GM12878 (cell line): ENCODE data around the gene NAT9. TPM values are rescaled to one million over a fixed set of nuclear protein-coding genes. Genes with fewer than 3 reads are reported as not detected.

Experiments
- ATAC-seq: fragments of 200-7000 bp; cut with Tn5 transposase; 3 replicates; pipeline ENCODE4 v1.9.1; 2020; ENCODE audit warnings: mild to moderate bottlenecking, moderate library complexity
- BruUV-seq: library from RNA; stranded (reverse); fragments of 400-500 nt; replicated peaks from 2 replicates; lab custom pipeline; 2021; lab: Mats Ljungman, UMichigan
- CTCF ChIA-PET: fragments of 300-600 bp; sonication (Branson Sonifier 250); formaldehyde crosslinking; extraction: SDS; loops from one replicate; lab custom pipeline; 2021; ENCODE audit warnings: inconsistent platforms; lab: Yijun Ruan, JAX
- POLR2A ChIA-PET: fragments of 350-600 bp; formaldehyde crosslinking; extraction: SDS; loops from one replicate; lab custom pipeline; 2021; ENCODE audit warnings: inconsistent platforms; lab: Charles Lee
- RAD21 ChIA-PET: fragments of 300-600 bp; sonication (Branson Sonifier 250); formaldehyde crosslinking; loops from one replicate; lab custom pipeline; 2023; ENCODE audit warnings: antibody characterized with exemption; ENCODE audit not compliant: unreplicated experiment; lab: Charles Lee
- SMC1A ChIA-PET: fragments of 300-600 bp; sonication (Branson Sonifier 250); formaldehyde crosslinking; loops from one replicate; lab custom pipeline; 2023; ENCODE audit not compliant: unreplicated experiment, uncharacterized antibody; lab: Charles Lee
- DNase-seq: peaks from one replicate; pipeline ENCODE4 v3.0.0-alpha.2; 2011; ENCODE audit warnings: low read depth, low spot score
- FAIRE-seq: peaks from 3 replicates; lab custom pipeline; 2011; peaks lifted over from hg19 to GRCh38; lab: Jason Lieb, UNC
- H2AFZ ChIP-seq: 2 replicates; pipeline ENCODE4 v1.6.0; 2011; ENCODE audit warnings: low read depth, low read length, control low read depth; ENCODE audit not compliant: control insufficient read depth
- H3K27ac ChIP-seq: 2 replicates; pipeline ENCODE4 v1.5.1; 2011; ENCODE audit warnings: control low read depth; ENCODE audit not compliant: control insufficient read depth, insufficient read depth
- H3K27me3 ChIP-seq, 2 experiments: replicated peaks in 1 of 2; 2 replicates each; pipeline versions ENCODE4 v1.6.0 to v1.6.1; 2011; ENCODE audit warnings: low read length in 1 of 2; ENCODE audit not compliant: control insufficient read depth in 2 of 2, insufficient read depth in 2 of 2
- H3K36me3 ChIP-seq, 2 experiments: 2 replicates each; pipeline ENCODE4 v1.5.1; 2011; ENCODE audit warnings: low read length in 1 of 2; ENCODE audit not compliant: control insufficient read depth in 2 of 2, insufficient read depth in 2 of 2
- H3K4me1 ChIP-seq: 2 replicates; pipeline ENCODE4 v1.6.1; 2011; ENCODE audit warnings: mild to moderate bottlenecking, low read length, moderate library complexity, mixed read lengths; ENCODE audit not compliant: control insufficient read depth, insufficient read depth
- H3K4me2 ChIP-seq: 2 replicates; pipeline ENCODE4 v1.6.0; 2011; ENCODE audit warnings: control low read depth; ENCODE audit not compliant: control insufficient read depth, insufficient read depth
- H3K4me3 ChIP-seq: fragments of 200-600 bp; sonication (generic); 2 replicates; pipeline ENCODE4 v1.5.1; 2016
- H3K79me2 ChIP-seq: 2 replicates; pipeline ENCODE4 v1.6.0; 2011; ENCODE audit warnings: low read length; ENCODE audit not compliant: control insufficient read depth, insufficient read depth
- H3K9ac ChIP-seq: 2 replicates; pipeline ENCODE4 v1.8.0; 2011; ENCODE audit warnings: low read length, control low read depth, mixed read lengths; ENCODE audit not compliant: control insufficient read depth, insufficient read depth
- H3K9me3 ChIP-seq: replicated peaks from 3 replicates; pipeline ENCODE4 v1.5.1; 2011; ENCODE audit warnings: mild to moderate bottlenecking, low read length; ENCODE audit not compliant: control insufficient read depth, insufficient read depth
- H4K20me1 ChIP-seq: 2 replicates; pipeline ENCODE4 v1.6.0; 2011; ENCODE audit not compliant: control insufficient read depth, insufficient read depth
- MEF2B ChIP-seq: fragments of 450-650 bp; IDR thresholded peaks from 2 replicates; pipeline ENCODE4 v1.6.1; 2018; ENCODE audit warnings: mild to moderate bottlenecking, moderate library complexity; ENCODE audit not compliant: partially characterized antibody, poor library complexity, severe bottlenecking
- PKNOX1 ChIP-seq: fragments of 450-650 bp; IDR thresholded peaks from 2 replicates; pipeline ENCODE4 v1.6.1; 2016; ENCODE audit warnings: mild to moderate bottlenecking
- POU2F2 ChIP-seq: IDR thresholded peaks from 3 replicates; pipeline ENCODE4 v1.6.1; 2011; ENCODE audit warnings: low read depth, mild to moderate bottlenecking, low read length, borderline replicate concordance
- WGBS: methylation state at CpG from one replicate; pipeline ENCODE4 v1.1.6; 2016; ENCODE audit warnings: low lambda C conversion rate; ENCODE audit not compliant: insufficient replicate concordance, insufficient coverage; ENCODE audit errors: missing lambda C conversion rate; 5-methylcytosine and 5-hydroxymethylcytosine counted together
- in situ Hi-C: fragments of 300-500 bp; cut with MboI; formaldehyde crosslinking; loops from 9 replicates; pipeline ENCODE4 v1.14.3; 2018; ENCODE audit warnings: mixed read lengths
- intact Hi-C: fragments of 100-400 bp; cut with micrococcal nuclease; formaldehyde crosslinking; loops from one replicate; pipeline ENCODE4 v1.14.2; 2022; ENCODE audit not compliant: unreplicated experiment
- polyA plus RNA-seq, 11 experiments: library from polyadenylated mRNA; depleted of rRNA in 4 of 11; unstranded in 6 of 11; stranded (reverse) in 5 of 11; fragments of >200 nt; fragmentation: Nextera tagmentation in 4 of 11; fragmentation: Illumina TruSeq in 1 of 11; extraction: Ambion mirVana in 4 of 11; extraction: Trizol in 1 of 11; gene quantifications; 1 replicate in 1 of 11; 2 replicates in 10 of 11; pipeline versions ENCODE4 v1.2.1 to v1.2.3, GENCODE V29; 2011 to 2016; ENCODE audit warnings: inconsistent platforms in 2 of 11, missing spikeins in 2 of 11, low read depth in 1 of 11
- total RNA-seq, 4 experiments: library from RNA; depleted of rRNA in 3 of 4; stranded (reverse); fragments of >200 nt in 3 of 4; fragmentation: Illumina TruSeq in 1 of 4; extraction: Trizol in 1 of 4; gene quantifications; 2 replicates each; pipeline versions ENCODE4 v1.2.1 to v1.2.3, GENCODE V29; 2013 to 2021

NAT9 gene
- total and polyA plus RNA-seq, 10 of the 15 experiments (the other 5 are each of a cell fraction or from before 2014, with no cell fraction given) = 3.5 to 45.3 (median 27.3) TPM

GRCh38 chr17:74777901-74778515 lies 1.9 kb upstream of the NAT9 start:
- in situ Hi-C loops = no loop called here
- H4K20me1 ChIP-seq = no peaks in the 10 kb centered on the region; the same call in 1 of the 2 replicates
- 95% methylated on average over 6 of the region's 6 CpGs for WGBS
- H3K79me2 ChIP-seq = peaks cover 16% of the 10 kb centered on the region
- H3K4me1 ChIP-seq = peaks cover 28% of the 10 kb centered on the region
- no peak overlapping the region for H2AFZ ChIP-seq
- ChIA-PET CTCF (interaction anchor here (1.6 to 4.7 kb wide), 4 partner anchors 13 to 32 kb away, joined by 3 to 32 read pairs (median 12); no protein-coding TSS in a partner anchor), SMC1A (interaction anchor here (3.5 kb wide), 1 partner anchor 32 kb away, joined by 13 read pairs; no protein-coding TSS in a partner anchor), POLR2A (interaction anchor here (0.7 to 1.5 kb wide), 3 partner anchors 13 to 42 kb away, joined by 3 to 7 read pairs (median 3); no protein-coding TSS in a partner anchor), RAD21 (interaction anchor here (3.1 kb wide), 1 partner anchor 41 kb away, joined by 11 read pairs; the partner anchor contains the start of gene RAB37)
- H3K27me3 ChIP-seq = no peaks in the 10 kb centered on the region
- intact Hi-C loops = no loop called here
- BruUV-seq = TSS peak; percentile 61
- DNase-seq = no peak
- no peak overlapping the region for H3K4me2 ChIP-seq
- no peaks in the 10 kb centered on the region for H3K9me3 ChIP-seq
- no peak for ATAC-seq
- no peak for FAIRE-seq
- H3K27ac ChIP-seq = no peak overlapping the region
- TF ChIP-seq MEF2B (no peak), POU2F2 (no peak), PKNOX1 (peak; percentile 43)
- H3K9ac ChIP-seq = no peak overlapping the region
- no peak overlapping the region for H3K4me3 ChIP-seq
- peaks cover 4% of the 10 kb centered on the region in 2 experiments; a peak in 3 of 4 replicates for H3K36me3 ChIP-seq
